SIG-M5 treated with dmso at 0.1 percent for 504 hours (cell line): ENCODE data around the gene POGK.
"Not testable (repeated sequence)": the region's sequence is repeated elsewhere in the genome, so short reads cannot be mapped to it uniquely, and the experiment has no call there.

Experiments
- DNase-seq: peaks from one replicate; lab custom pipeline; 2025; ENCODE audit not compliant: unreplicated experiment; lab: John Stamatoyannopoulos, UW

Gene POGK

DNA sequence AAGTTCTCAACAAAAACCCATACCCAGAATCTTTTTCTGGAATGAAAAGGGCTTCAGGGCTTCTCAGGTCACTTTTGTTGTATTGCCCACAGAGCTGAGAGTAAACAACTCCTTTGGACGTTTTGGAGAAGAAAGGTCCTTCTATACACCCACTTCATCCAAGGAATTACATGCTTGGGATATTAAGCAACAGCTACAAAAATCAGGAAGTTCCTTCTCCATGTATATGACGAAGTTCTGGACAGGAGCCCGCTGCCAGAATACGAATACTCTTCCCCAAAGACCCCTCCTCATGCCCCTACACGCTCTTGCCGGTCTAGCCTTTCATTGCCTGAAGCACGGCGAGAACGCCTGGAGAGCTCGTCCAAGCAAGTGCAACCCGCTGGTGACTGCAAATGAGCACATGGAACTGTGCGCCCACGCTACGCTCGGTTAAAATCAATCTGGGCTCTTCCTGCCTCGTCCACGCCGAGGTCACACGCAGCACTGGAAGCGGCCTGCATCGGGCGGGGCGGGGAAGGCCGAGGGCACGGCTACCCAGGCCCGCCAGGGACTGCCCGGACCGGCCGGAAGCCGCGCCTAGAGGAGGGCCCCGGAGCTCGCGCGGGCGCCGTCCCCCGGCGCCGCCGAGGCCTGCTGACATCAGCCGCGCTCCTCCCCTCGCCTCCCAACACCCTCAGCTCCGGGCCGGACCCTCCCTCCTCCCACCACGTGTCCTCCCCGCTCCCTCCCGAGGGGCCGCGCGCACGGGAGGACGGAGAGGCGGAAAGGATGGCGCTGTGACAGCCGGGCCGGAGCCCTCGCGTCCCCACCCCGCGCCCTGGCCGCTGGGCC is at the start of gene POGK:
TSS of gene POGK (plus strand) at position 710 of the 834 bp plus-strand sequence. CDS start 1,482 bp downstream, outside the sequence.
- peak; percentile 91 for DNase-seq

- DNase-seq, result no peak
These were observed 42.5 kb upstream of the POGK start for GRCh38 chr1:166796620-166797236.

GRCh38 chr1:166808952-166809351 is 30.3 kb upstream of the POGK start:
- DNase-seq, result no peak

DNA sequence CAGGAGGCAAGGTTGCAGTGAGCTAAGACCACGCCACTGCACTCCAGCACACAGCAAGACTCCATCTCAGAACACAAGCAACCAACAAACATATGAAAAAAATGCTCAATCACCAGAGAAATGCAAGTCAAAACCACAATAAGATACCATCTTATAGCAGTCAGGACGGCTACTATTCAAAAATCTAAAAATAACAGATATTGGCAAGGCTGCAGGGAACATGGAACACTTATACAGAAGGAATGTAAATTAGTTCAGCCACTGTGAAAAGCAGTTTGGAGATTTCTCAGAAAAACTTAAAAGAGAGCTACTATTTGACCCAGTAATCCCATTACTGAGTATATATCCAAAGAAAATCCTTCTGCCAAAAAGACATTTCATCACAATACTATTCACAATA is 27.6 kb upstream of the POGK start:
- no peak for DNase-seq

DNA sequence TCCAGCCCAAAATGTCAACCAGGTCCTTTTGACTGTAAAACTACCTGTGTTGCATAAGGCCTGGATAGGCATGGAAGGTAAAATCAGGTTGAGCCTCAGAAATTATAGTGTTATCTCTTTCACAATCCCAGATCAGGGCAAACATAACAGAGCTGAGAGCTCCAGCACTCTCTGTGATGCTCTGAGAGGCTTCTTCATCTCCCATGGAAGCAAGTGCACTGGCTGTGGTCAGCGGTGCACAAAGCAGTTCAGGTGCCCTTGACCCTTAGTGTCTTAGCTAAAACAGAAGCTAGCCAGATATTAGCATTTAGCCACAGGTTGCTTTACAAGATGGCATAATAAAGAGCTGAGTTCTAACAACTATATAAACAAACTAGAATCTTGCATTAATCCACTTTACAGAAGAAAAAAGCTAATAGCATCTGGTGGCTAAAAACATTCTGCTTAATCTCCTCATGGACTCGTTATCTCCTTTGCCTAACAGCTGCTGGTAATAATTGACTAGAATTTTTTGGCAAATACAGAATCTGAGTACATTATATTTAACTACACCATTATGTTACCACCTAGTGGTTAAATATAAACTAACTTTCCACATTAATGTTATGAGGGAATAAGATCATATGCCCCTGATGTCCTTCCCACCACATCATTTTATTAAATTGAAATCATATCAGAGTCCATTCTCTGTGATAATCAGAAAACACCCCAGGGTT is 25.6 kb upstream of the POGK start:
- DNase-seq, result no peak

DNA sequence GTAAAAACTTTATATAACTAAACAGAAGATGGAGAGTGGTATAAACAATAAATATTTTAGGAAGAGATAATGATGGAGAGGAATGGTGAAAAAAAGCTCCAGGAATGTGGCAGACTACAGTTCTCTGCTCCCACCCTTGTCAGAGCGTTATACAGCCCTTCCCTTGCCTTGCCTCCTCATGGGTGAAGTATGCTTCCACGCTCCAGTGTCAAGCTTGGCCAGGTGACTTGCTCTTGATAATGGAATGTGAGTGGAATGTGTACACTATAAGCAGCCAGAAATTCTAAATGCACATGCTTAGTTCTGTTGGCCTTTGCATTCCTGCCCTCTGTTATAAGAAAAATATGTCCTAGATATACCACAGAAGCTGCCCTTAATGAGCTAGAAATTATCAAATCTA is 24.7 kb upstream of the POGK start:
- DNase-seq, result no peak

DNA sequence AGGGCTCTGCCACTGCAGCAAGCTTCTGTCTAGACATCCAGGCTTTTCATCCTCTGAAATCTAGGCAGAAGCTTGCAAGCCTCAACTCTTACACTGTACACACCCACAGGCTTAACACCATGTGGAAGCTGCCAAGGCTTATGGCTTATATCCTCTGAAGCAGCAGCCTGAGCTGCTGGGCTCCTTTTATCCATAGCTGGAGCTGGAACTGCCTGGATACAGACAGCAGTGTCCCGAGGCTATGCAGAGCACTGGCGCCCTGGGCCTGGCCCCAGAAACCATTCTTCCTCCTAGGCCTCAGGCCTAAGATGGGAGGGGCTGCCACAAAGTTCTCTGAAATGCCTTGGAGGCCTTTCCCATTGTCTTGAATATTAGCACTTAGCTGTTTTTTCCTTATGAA is 19.3 kb upstream of the POGK start:
- no peak for DNase-seq

DNA sequence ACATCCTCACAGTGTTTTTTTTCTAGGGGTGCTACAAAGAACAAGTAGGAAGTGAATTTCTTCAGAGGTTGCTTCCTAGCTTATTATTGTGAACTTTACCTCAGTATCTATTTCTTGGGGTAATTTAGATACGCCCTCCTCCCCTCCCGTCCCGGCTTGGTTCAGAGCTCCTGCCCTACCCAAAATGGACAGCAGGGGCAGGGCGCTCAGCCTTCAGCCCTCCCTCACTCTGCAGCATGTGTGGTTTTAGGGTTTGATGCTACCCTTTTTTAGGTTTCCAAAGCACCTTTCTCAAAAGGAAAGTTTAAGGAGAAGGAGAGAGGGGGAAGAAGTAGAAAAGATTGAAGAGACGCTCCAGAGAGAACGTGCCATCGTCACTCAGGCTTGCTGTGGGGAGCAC is 16.9 kb upstream of the POGK start:
- DNase-seq, result no peak

DNA sequence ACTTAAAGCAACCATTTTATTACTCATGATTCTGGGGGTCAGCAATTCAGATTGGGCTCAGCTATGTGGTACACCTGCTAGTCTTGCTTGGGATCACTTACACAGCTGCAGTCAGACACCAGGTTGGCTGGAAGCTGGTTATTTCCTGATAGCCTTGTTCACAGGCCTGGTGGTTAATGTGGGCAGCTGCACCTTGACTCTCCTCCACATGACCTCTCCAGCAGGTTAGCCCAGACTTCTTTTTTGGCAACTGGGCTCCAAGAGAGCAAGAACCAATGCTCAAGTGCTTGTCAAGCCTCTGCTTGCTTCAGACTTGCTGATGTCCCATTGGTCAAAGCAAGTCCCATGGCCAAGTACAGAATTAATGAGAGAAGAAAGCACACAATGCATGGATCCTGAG is 11.8 kb upstream of the POGK start:
- no peak for DNase-seq

DNA sequence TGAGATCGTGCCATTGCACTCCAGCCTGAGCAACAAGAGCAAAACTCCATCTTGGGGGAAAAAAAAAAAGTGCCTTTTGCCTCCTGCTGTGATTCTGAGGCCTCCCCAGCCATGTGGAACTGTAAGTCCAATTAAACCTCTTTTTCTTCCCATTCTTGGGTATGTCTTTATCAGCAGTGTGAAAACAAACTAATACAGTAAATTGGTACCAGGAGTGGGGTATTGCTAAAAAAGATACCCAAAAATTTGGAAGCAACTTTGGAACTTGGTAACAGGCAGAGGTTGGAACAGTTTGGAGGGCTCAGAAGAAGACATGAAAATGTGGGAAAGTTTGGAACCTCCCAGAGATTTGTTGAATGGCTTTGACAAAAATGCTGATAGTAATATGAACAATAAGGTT is 9.5 kb upstream of the POGK start:
- not testable (repeated sequence) for DNase-seq

GRCh38 chr1:166836733-166837132 is 2.5 kb upstream of the POGK start:
- DNase-seq, result no peak

DNA sequence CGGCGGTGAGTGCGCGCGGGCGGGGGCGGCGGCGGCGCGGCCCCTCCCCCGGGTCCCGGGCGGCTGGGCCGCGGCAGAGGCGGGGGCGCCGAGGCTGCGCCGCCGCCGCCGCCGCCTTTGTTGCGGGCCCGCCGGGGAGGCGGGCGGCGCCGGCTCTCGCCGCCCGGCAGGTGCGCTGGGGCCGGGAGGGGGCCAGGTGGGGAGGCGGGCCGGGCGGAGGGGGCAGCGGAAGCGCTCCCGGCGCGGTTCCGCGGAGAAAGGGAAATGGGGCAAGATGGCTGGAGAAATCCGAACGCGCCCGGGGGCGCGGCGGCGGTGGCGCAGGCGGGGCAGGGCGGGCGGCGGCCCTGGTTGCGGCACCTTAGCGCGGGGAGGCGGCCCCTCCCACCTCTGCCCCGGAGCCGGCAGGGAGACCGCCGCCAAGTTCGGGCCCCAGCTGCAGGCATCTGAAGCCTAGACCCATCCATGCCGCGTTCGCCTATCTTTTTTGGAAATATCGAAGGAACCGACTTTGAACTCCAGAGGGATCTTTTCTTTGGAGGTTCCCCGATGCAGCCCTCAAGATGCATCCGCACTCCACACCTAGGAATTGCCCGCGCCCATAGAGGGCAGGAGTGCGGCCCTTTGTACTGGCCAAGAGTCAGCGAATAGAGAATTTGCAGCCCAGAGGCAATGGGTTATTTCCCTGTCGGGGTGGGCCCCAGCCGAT is 479 bp downstream of the POGK start:
- DNase-seq, result peak; percentile 47

DNA sequence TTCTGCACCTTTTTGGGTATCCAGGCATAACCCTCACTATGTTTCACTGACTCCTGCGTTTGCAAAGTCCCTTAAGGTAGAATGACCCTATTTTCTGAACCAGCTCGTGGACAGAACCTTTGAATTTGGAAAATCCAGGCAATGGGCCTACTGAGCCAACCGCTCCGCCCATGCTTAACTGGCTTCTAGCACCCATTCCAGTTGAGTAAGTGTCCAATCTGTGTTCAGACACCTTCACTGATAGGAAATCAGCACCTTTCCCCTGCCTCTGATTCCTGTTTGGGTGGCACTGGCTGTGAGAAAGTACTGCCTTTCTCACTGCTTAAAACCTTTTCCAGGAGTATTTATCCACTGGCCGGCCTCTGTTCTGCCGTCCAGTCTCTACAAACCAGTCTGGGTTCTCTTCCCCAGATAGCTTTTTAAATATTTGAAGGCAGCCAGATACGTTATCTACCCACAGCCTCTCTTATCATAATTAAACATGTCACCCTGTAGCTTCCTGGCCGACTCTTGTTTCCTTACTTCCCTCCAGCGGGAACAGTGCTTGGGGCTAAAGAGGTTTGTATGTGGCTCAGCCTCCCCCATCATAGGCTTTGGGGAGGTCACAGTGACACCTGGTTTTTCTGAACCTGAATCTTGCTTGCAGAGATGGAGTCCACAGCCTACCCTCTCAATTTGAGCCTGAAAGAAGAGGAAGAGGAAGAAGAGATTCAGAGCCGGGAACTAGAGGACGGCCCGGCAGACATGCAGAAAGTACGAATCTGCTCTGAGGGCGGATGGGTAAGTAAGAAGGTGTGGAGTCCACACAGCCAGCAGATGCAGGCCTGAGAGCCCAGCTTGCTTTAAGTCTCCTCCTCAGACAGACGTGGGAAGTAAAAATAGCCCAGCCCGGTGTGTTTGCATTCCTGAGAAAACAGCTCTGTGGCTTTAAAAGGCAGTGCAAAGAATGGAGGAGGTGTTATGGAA is 1.3 kb downstream of the POGK start:
- peak; percentile 78 for DNase-seq

- no peak for DNase-seq
These were observed 4.0 kb downstream of the POGK start for GRCh38 chr1:166843322-166843721.

- no peak for DNase-seq
These were observed 4.7 kb downstream of the POGK start for GRCh38 chr1:166843769-166844596.

GRCh38 chr1:166844791-166845190 is 5.5 kb downstream of the POGK start:
- DNase-seq, result no peak

GRCh38 chr1:166848193-166848592 is 8.9 kb downstream of the POGK start:
- DNase-seq, result no peak

GRCh38 chr1:166849135-166849534 is 9.9 kb downstream of the POGK start:
- no peak for DNase-seq

DNA sequence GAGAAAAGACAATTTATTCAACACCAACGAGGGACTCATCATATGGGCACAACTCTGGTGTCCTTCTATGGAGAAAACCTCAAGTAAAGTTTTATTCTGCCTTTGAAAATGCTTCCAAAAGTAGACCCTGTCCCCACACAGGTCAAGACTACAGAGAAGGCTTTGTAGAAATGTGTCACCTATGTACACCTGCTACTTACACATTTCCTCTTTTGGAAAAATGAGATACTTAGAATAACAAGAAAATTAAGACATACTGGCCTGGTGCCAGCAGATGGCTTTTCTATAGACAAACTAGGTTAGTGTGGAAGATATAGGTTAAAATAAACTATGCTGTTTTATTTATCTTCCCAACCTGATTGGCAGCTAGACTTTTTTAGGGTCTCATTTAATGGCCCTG is 13.6 kb downstream of the POGK start:
- DNase-seq, result no peak
